CD4-positive, alpha-beta T cell treated with Interleukin-6 at 100 ng/mL for 8 hours (primary cell): ENCODE data around the gene FBXO42.
A peak's percentile ranks its signal among the peaks of the same experiment; 100 is the strongest.
"Not testable (repeated sequence)": the region's sequence is repeated elsewhere in the genome, so short reads cannot be mapped to it uniquely, and the experiment has no call there.

Experiments
- DNase-seq: peaks from one replicate; pipeline ENCODE4 v3.0.0-alpha.2; 2020; ENCODE audit warnings: mixed read lengths, low spot score

The FBXO42 gene

DNA sequence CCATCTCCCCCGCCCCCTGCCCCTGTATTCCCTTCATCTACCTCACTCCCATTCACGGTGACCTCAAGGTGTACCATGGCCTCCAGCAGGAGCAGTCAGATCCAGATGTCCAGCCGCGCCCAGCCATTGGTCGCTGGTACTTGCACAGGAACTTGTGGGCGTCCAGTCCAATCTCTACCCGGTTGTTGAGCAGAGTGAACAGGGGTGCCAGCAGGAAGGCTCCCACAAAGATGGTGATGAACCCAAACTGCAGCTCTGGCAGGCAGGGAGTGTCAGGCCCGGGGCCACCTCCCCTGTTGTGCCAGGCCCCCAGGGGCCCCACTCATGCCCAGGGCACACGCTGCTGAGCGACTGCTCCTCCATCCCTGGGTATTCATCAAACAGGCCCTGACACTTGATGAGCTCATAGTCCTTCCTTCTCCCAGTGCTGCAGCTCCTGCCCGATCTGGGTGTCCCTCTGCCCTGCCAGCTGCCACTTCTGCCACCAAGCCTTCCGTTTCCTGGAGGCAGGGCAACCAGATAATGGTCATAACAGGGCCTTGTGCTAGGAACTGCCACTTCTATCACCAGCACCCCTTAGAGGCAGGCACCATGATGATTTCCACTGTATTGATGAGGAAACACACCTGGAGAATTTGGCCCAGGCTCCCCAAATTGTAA, 134.1 kb downstream of the FBXO42 start:
- no peak for DNase-seq

- DNase-seq = peak; percentile 96
These were observed 135.1 kb downstream of the FBXO42 start for GRCh38 chr1:16217061-16217785.

- peak; percentile 53 for DNase-seq
These were observed 136.2 kb downstream of the FBXO42 start for GRCh38 chr1:16215882-16216753.

DNA sequence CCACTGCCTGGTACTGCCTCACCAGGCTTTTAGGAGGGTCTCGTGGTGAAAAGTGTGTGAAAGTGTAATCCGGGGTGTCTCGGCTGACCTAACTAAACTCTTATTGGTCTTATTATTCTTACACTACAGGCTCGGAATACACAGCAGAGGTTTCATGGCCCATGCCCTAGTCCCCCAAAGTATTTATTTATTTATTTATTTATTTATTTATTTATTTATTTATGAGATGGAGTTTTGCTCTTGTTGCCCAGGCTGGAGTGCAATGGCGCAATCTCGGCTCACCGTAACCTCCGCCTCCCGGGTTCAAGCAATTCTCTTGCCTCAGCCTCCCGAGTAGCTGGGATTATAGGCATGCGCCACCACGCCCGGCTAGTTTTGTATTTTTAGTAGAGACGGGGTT, 137.0 kb downstream of the FBXO42 start:
- not testable (repeated sequence) for DNase-seq

- DNase-seq = not testable (repeated sequence)
These were observed 138.7 kb downstream of the FBXO42 start for GRCh38 chr1:16213544-16213943.

- DNase-seq = no peak
These were observed 139.3 kb downstream of the FBXO42 start for GRCh38 chr1:16213013-16213412.

DNA sequence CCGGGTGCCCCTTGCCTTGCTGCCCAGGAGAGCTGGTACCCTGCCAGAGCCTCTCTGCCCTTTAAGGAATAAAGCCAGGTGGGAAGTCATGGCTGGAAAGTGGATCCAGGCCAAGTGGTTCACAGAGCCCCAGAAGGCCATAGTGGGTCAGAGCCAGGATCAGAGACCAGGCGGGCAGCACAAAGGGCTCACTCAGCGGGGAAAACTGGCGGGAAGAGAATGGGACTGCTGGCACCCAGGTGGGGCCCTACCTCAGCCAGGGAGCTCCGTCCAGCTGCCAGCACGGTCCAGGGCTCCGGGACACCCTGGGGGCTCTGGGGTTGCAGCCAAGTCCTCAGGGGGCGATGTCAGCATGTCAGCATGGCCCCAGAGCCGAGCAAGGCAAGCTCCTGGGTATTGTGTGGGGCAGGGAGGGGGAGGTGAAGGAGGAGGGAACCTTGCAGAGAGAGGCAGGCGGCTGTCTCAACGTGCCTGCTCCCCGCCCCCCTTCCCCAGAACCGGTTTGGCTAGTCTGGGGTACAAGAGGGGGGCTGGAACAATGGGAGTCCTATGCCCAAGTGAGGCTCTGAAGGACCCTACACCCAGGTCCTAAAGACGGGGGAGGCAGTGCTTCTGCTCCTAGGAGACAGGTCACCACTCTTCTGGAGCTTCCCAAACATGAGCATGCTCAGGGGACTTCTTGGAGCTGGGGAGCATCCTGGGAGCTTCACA, 139.9 kb downstream of the FBXO42 start, which contains the start of gene ARHGEF19:
ARHGEF19 (minus strand) TSS at position 402 of the 711 bp plus-strand sequence. CDS start 3,598 bp downstream, outside the sequence.
- DNase-seq = no peak

DNA sequence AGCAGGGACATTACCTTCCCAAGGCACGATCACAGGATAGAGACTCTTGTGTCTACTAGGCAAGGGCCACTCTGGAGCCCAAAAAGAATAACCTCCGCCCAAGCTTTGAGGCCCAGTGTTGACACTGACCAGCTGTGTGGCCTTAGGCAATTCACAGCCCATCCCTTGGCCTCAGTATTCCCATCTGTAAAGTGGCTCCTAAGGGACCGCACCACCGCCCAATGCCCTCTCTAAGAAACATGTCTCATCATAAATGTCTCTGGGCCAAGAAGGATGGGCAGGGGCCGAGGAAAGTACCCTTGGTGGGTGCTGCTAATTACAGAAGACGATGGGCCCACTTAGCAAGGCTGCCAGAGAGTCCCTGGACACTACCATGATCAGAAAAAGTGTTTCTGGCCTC, 140.5 kb downstream of the FBXO42 start:
- DNase-seq = no peak

GRCh38 chr1:16210581-16210980, 141.7 kb downstream of the FBXO42 start:
- DNase-seq = no peak

DNA sequence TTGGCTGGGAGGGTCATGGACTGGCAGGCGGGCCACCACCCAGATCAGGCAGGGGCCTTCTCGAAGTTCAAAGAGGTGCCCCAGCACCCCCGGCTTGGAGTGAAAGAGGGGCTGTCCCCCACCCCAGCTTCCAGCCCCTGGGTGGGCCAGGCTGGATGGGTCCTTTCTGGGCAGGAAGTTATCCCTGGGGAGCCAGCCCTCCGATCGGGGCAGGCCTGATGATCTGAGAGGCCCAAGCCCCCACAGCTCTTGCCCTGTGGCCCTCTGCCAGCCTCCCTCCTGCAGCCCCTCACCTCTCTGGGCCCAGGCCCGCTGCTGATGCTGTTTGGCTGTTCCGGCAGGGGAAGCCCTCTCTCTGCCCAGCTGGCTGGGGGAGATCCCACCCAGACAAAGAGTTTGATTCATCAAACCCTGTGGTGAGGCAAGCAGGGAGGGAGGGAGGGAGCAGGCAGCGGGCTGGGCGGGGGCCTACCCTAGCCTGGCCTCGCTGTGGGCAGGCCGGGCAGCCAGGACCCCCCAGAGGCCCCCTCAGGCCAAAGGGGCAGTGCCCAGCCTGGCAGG, 142.4 kb downstream of the FBXO42 start:
- DNase-seq = no peak

DNA sequence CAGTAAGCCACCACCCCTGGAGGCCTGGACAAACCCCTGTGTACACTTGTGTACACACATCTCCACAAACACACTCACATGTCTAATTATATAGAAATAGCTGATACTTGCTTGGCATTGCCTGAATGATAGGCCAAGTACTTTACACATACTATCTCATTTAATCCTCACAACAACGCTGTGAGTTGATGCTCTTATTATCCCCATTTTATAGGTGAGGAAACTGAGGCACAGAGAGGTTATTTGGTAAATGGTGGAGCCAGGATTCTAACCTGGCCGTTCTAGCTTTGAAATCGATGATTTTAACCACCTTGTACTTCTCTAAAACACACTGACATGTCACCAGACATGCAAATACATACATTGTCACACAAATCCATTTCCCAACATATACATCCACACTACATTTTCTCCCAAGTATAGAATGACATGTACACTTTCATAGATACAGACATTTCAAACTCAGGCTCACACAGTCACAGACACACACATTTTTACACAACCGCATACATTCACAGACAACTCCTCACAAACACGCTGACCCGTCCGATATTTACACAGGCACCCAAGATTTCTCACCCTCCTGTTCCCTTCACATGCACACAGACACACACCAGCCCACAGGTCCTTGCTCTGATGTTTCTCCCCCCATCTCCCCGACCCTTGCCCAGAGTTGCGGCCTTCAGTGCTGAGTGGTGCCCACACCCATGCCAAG, 143.0 kb downstream of the FBXO42 start:
- no peak for DNase-seq

DNA sequence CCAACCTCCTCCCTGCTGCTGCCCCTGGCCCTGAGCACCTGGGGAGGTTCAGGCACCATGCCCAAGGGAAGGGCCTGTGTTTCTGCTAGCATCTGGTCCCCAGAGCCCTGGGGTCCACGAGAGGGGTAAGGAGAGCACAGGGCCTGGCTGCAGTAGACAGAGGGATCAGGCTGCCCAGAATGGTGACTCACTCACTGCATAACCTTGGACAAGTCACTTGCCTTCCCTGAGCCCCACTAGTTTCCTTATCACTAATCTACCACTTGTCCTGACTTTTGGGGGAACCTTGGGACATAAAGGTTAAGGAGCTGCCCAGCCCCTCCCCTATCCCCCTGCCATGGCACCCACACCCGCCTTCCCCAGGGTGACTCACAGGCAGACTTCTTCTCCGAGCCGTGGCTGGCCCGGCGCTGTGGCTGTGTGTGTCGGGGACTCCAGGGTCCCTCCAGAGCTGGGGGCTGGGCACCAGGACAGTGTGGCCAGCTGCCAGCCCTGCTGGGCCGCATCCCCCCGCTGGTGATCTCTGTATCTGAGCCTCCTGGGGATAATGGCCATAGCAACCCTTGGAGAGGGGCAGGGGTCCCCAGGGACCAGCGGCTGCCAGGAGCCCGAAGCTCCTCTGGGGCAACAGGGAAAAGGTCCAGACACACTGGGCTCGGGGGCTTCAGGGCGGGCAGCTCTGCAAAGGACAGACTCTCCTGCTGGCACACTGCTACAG, 143.9 kb downstream of the FBXO42 start:
- DNase-seq = no peak

DNA sequence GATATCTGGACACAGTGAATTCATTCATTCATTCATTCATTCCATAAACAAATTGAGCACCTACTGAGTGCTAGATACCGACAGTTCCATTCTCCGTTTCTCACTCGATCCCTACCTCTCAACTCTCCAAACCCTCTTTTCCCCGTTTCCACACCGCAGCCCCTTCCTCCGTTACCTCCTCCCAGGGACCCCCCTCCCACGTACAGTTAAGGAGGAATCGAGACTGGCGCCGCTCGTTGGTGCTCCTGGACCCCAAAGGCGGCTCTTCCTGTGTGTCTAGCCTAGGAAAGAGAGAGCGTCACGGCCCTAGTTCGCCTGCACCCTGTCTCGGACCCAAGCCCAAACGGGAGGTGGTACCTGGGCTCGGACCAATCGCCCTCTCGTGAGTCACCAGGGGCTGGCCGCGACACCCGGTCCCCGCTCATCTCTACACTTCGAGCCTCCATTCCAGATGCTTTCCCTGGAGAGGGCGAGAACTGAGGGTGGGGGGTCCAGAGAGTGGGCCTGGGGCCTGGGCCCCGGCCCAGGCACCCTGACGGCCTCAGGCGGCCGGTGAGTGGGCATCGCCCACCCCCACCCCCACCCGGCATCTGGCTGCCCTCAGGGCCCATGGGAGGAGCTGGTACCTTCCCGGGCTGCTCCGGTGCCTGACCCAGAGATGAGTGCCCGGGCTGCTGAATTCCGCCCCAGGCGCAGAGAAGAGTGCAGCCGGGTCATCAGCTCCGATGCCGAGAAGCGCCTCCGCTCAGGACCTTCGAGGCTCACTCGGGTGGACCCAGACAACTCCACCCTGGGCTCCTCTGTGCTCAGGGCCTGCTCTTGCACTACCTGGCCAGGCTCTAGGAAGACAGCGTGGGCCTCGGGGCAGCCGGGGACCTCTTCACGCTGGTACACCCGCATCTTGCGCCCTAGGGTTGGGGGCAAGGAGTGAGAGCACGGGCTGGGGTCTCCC, 144.7 kb downstream of the FBXO42 start:
- DNase-seq = no peak

GRCh38 chr1:16206547-16207317, 145.5 kb downstream of the FBXO42 start:
- peak; percentile 95 for DNase-seq

- no peak for DNase-seq
These were observed 146.3 kb downstream of the FBXO42 start for GRCh38 chr1:16205891-16206546.

- DNase-seq = no peak
These were observed 147.0 kb downstream of the FBXO42 start for GRCh38 chr1:16205334-16205671.

GRCh38 chr1:16204634-16205333, 147.5 kb downstream of the FBXO42 start:
- DNase-seq = no peak
